OCI-LY3 (cell line): Measurements from ENCODE around the gene SH3PXD2A.

Source experiments
- EZH2phosphoT487 ChIP-seq: fragments of 200-600 bp; shearing (Covaris generic); IDR thresholded peaks from 2 replicates; pipeline ENCODE4 v1.6.1; 2018; ENCODE audit warnings: antibody characterized with exemption, mixed run types, low read depth
- TF ChIP-seq, protein P1 (sequence below): fragments of 200-600, 300-600 bp; sonication (generic); IDR thresholded peaks from 2 replicates; pipeline ENCODE4 v1.5.1; 2014; ENCODE audit warnings: antibody characterized with exemption, low read length, low read depth

- TF ChIP-seq, protein P1, sequence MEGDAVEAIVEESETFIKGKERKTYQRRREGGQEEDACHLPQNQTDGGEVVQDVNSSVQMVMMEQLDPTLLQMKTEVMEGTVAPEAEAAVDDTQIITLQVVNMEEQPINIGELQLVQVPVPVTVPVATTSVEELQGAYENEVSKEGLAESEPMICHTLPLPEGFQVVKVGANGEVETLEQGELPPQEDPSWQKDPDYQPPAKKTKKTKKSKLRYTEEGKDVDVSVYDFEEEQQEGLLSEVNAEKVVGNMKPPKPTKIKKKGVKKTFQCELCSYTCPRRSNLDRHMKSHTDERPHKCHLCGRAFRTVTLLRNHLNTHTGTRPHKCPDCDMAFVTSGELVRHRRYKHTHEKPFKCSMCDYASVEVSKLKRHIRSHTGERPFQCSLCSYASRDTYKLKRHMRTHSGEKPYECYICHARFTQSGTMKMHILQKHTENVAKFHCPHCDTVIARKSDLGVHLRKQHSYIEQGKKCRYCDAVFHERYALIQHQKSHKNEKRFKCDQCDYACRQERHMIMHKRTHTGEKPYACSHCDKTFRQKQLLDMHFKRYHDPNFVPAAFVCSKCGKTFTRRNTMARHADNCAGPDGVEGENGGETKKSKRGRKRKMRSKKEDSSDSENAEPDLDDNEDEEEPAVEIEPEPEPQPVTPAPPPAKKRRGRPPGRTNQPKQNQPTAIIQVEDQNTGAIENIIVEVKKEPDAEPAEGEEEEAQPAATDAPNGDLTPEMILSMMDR, result no peak
- no peak for TF ChIP-seq EZH2phosphoT487
Measured at GRCh38 chr10:103763374-103764202, 91.8 kb downstream of the SH3PXD2A start.
